H1 (cell line): Measurements from ENCODE around the gene IL1RAP. TPM values are rescaled to one million over a fixed set of nuclear protein-coding genes. Genes with fewer than 3 reads are reported as not detected.

Source experiments
- ASH2L ChIP-seq: fragments of 200-600, 300-600 bp; sonication (generic); IDR thresholded peaks from one replicate; pipeline ENCODE4 v1.7.1; 2017; ENCODE audit warnings: low read length
- BACH1 ChIP-seq: IDR thresholded peaks from 2 replicates; pipeline ENCODE4 v1.6.1; 2012; ENCODE audit warnings: low read length, improper control_type of control experiment
- EP300 ChIP-seq, 2 experiments: IDR thresholded peaks; 1 replicate in 1 of 2; 2 replicates in 1 of 2; pipeline ENCODE4 v1.6.1; 2011 to 2012; ENCODE audit warnings: low read depth in 2 of 2, low read length in 2 of 2, mild to moderate bottlenecking in 2 of 2, borderline replicate concordance in 1 of 2, inconsistent platforms in 1 of 2, moderate library complexity in 1 of 2
- polyA plus RNA-seq, 7 experiments: library from polyadenylated mRNA; depleted of rRNA in 3 of 7; stranded (reverse) in 5 of 7; unstranded in 2 of 7; fragments of >200 nt in 5 of 7; fragments of 200-250 nt in 2 of 7; gene quantifications; 1 replicate in 5 of 7; 2 replicates in 1 of 7; 4 replicates in 1 of 7; pipeline versions ENCODE4 v1.2.1 to v1.2.3, GENCODE V29; 2011 to 2013; ENCODE audit warnings: missing spikeins in 2 of 7, mixed read lengths in 2 of 7
- total RNA-seq: library from RNA; stranded (reverse); fragmentation: NEBNext Ultra II Directional; extraction: Animal tissue kit (Norgen Biotek cat#: 25700); gene quantifications from 2 replicates; pipeline ENCODE4 v1.2.1, GENCODE V29; 2021
- TF ChIP-seq, protein P1 (sequence below), 3 experiments: IDR thresholded peaks; 1 replicate in 2 of 3; 2 replicates in 1 of 3; pipeline versions ENCODE4 v1.5.1 to v1.6.1; 2011; ENCODE audit warnings: low read length in 3 of 3, mild to moderate bottlenecking in 3 of 3, inconsistent platforms in 2 of 3, low read depth in 1 of 3, moderate library complexity in 1 of 3; ENCODE audit not compliant: insufficient read depth in 1 of 3; ENCODE audit errors: control extremely low read depth in 1 of 3

Gene IL1RAP
- total and polyA plus RNA-seq, 2 of the 8 experiments (the other 6 are each of a cell fraction or from before 2014, with no cell fraction given), result 2.4 to 3.9 TPM

DNA sequence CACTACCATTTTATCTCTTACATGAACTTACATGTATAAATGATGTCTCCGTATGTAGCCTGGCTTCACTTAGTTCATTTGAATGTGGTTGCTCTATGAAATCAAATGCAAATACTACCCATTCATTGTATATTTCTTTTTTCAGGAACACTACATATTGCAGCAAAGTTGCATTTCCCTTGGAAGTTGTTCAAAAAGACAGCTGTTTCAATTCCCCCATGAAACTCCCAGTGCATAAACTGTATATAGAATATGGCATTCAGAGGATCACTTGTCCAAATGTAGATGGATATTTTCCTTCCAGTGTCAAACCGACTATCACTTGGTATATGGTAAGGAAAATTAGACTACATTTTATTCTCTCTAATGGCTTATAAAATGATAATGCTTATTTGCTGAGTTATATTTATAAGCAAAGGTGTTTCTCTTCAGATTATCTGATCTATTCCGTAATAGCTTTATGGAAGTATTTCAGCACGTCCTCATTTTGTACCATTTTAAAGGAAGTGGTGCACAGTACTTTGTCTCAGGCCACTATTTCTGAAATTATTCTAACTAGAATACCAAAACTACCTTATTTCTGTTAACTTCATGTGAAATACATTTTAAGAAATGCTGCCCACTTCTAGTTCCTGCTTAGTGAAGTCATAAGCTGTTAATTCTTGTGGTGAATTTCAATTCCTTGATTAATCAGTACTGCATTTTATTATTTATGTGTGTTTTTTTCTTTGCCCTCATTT is 95.1 kb downstream of the IL1RAP start (continued):
- TF ChIP-seq EP300 (IDR thresholded peaks at IDR 0.05; ENCODE audit: borderline replicate concordance in 1 of 2, low read depth in 2 of 2, low read length in 2 of 2) (no peak), ASH2L (no peak), BACH1 (no peak)
- TF ChIP-seq, protein P1, sequence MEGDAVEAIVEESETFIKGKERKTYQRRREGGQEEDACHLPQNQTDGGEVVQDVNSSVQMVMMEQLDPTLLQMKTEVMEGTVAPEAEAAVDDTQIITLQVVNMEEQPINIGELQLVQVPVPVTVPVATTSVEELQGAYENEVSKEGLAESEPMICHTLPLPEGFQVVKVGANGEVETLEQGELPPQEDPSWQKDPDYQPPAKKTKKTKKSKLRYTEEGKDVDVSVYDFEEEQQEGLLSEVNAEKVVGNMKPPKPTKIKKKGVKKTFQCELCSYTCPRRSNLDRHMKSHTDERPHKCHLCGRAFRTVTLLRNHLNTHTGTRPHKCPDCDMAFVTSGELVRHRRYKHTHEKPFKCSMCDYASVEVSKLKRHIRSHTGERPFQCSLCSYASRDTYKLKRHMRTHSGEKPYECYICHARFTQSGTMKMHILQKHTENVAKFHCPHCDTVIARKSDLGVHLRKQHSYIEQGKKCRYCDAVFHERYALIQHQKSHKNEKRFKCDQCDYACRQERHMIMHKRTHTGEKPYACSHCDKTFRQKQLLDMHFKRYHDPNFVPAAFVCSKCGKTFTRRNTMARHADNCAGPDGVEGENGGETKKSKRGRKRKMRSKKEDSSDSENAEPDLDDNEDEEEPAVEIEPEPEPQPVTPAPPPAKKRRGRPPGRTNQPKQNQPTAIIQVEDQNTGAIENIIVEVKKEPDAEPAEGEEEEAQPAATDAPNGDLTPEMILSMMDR (IDR thresholded peaks at IDR 0.05; ENCODE audit: control extremely low read depth in 1 of 3, insufficient read depth in 1 of 3, low read depth in 1 of 3, low read length in 3 of 3), result no peak
